CMK (cell line): ENCODE results near the gene WNT8B.

ENCODE experiments used
- DNase-seq: peaks from one replicate; pipeline ENCODE4 v3.0.0-alpha.2; 2010; ENCODE audit warnings: low read depth

The WNT8B gene

DNA sequence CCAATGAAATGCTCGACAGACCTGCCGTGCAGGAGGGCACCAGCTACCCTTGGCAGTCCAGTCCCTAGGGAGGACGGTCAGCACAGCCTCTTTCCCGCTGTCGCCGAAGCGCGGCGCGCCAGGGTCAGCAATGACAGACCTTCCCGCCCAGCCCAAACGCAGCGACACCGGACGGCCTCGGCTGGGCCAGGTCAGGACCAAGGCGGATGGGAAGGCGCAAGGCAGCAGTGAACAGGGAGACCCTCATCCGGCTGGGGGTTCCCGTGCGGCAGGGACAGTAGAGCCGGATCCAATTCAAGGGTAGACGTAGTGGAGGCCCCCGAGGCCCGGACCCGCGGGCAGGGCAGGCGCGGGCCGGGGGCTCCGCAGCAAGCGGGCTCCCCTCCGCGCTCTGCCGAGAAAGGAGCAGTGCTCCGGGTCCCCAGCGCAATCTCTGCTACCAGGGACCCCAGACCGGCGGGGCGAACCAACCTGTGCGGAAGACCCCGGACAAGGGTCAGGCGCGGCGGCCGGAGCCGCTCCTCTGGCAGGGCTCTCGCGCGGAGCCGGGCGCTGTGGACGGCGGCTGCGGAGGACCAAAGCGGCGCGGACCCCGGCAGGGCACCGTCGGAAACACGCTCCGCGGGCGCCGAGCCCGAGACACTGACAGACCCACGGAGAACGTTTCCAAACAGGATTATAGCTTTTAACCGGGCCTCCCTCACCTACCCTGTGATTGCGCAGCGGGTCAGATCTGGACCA is 56.7 kb downstream of the WNT8B start, which contains the start of gene SEC31B:
TSS of gene SEC31B (minus strand) at position 551 of the 741 bp plus-strand sequence. CDS start 2,909 bp downstream, outside the sequence.
- no peak for DNase-seq

DNA sequence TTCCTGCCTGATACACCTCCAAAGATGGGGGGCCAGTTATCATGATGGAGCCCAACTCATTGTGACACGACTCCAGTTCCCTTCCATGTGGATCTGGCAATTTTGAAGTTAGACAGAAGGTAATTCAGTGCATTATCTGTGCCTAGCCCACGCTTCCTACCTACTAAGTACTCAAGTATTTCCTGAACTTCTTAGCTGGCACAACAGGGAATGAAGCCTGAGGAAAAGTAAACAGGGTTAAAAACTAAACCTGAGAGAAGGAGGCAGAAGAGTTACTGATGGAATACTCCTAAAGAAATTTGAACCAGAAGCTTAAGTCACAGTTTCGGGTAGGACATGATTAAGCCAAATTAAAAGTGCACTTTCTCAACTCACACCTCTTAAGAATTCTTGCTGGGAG is 58.0 kb downstream of the WNT8B start:
- no peak for DNase-seq

DNA sequence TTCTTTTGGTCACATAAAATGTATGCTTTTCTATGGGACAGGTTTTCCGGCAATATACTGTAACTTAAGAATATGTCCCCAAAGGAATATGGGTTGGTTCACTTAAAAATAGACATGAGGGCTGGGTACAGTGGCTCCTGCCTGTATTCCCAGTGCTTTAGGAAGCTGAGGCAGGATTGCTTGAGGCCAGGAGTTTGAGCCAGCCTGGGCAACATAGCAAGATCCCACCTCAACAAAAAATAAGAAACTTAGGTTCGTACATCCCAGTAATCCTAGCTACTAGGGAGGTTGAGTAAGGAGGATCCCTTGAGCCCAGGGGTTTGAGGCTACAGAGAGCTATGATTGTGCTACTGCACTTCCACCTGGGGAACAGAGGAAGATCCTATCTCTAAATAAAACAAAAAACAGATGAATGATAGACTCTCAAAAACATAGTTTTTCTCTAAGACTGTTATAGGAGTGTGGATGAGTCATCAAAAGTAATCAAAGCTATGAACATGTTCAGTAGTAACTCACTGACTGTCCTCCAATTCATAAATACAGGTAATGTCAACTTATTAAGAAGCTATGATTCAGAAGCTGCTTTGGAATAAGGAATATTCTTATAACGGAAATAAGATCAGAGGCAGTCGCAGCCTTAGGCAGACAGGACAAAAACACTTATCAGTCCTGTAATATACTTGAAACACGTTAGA is 59.4 kb downstream of the WNT8B start:
- DNase-seq, result no peak

DNA sequence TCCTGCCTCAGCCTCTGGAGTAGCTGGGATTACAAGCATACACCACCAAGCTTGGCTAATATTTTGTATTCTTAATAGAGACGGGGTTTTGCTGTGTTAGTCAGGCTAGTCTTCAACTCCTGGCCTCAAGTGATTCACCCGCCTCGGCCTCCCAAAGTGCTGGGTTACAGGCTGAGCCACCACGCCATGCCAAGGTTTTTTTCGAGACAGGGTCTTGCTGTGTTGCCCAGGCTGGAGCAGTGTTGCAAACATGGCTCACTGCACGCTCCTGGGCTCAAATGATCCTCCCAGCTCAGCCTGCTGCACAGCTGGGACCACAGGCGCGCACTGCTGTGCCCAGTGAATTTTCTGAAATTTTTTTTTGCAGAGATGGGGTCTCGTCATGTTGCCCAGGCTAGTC is 60.1 kb downstream of the WNT8B start:
- no peak for DNase-seq

DNA sequence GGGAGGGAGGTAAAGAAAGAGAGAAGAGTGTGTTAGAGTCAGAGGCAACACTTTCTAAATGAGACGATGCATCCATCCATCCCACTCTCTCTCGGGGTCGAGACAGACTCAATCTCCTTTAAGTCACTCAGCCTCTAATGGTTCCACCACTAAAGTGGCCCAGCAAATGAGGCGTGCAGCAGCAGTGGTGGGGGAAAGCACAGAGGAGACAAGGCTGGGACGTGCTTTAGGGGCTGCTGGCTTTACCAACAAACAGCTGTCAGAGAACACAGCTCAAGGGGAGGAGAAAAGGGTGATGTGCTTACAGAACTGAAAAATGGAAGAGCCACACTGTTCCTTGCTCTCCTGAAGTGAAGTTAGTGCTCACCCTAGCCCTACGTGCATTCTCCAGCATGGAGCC is 61.4 kb downstream of the WNT8B start:
- no peak for DNase-seq

DNA sequence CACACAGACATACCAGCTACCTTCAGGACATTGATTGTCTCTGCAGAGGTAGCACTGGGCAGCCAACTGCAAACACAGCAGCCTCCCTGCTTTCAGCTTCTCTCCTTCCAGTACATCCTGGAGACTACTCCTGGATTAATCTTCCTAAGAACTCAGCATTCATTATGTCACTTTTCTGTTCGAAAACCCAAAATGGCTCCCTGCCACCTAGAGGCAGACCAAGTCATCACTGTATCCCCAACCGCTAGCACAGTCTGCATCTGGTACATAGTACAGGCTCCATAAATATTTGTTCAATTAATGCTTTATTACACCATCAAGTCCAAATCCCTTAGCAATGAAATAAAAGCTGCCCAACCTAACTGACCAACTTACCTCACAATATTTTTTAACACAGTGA is 61.8 kb downstream of the WNT8B start:
- no peak for DNase-seq

DNA sequence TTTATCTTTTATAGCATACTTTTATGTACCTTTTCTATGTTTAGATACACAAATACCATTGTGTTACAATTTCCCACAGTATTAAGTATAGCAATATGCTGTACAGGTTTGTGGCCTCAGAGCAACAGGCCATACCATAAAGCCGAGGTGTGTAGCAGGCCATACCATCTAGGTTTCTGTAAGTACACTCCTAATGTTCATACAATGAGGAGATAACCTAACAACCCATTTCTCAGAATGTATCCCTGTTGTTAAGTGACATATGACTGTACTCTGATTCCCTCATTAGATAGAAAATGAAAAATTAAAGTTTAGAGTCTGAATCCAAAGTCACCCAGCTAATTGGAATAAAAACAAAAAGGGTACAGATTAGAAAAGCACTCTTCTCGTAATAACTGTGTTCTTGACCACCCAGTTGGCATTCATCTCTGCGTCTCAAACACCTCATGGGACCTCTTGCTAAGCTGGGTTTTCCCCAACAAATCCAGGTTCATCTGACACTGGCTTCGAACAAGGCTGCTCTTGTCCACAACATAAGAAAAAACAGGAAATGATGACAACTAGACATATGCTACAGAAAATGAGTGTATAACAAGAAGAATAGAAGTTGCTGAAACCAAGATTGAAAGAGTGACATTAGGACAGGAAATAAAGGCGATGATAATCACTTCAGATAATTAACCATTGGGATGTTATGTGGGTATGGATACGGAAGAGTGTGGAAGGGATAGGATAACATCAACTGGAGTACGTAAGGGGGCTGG is 65.5 kb downstream of the WNT8B start:
- DNase-seq, result no peak

DNA sequence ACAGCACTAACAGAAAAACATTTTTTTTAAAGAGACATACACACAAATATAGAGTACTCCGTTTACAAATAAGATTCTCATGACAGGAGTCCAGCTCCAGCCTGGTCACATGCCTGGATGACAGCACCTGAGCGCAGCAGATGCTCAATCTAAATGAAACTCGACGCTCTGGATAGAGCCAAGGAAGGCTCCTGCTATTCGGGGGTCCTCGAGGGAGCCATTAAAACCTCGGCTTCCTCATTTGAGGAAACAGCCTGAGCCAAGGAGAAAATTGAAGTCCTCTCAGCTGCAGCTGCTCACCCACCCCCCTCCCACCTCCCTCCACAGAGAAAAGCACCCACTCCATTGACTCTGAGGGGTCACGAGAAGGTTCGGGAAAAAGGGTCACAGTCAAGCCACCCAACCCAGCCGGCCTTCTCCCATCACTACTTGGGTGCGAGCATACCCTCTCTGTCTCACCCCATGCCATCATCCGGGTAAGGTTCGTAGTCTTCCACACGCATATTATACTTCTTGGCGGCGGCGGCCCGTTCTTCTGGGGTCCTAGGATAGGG is 66.2 kb downstream of the WNT8B start:
- DNase-seq, result no peak

DNA sequence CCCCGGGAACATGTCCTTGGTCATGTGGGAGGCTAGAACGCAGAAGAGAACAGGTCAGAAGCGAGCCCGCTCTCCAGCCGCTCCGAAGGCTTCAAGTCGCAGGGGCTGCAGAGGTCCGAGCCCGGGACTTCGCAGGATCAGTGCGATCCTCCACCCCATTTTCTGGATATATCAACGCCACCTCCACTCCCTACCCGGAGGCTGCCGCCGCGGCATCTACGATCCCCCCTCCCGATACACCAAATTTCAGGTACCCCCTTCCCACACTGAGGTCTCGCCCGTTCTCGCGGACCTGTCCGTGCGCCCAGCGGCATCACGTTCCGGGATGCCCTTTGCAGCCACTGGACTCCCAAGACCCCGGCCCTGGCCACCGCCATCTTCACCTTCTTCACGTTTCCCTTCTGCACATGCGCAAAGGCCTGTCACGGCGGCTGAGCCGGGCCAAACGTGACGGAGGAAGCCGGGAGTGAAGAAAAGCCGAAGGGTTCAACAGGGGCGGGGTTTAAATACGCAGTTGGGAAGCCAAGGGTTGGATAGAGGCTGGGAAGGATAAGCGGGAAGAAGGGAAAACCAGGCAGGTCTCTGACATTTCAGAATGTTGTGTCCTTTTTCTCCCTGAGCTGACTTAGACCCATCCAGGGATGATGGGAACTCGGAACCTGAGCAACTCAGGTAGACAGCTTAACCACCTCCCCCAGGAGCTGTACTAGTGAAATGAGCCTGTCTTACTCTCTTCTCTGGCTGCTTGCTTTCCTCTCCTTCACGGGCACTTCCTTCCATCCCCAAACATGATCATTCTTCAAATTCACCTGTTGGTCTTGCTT is 66.9 kb downstream of the WNT8B start, which contains the start of gene NDUFB8:
TSS of gene NDUFB8 (minus strand) at position 397 of the 824 bp plus-strand sequence. CDS start at position 377, 20 bp downstream.
- peak; percentile 67 for DNase-seq

DNA sequence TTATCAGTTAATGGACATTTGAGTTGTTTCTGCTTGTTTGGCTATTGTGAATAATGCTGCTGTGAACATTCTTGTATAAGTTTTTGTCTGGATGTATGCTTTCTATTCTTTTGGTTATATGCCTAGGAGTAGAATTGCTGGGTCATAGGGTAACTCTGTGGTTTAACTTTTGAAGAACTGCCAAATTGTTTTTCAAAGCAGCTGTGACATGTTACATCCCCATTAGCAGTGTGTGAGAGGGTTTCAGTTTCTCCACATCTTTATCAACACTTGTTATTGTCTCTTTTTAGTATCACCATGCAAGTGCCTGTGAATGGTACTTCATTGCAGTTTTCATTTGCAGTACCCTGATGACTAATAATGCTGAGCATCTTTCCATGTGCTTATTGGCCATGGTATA is 69.0 kb downstream of the WNT8B start:
- DNase-seq, result no peak
